A673 (cell line): ENCODE data around the gene IQCH. TPM values are rescaled to one million over a fixed set of nuclear protein-coding genes. Genes with fewer than 3 reads are reported as not detected.

Experiments
- BruUV-seq: library from RNA; stranded (reverse); fragments of 400-500 nt; replicated peaks from 2 replicates; lab custom pipeline; 2021; lab: Mats Ljungman, UMichigan
- CTCF ChIA-PET: fragments of 300-600 bp; sonication (Branson Sonifier 250); formaldehyde crosslinking; loops from one replicate; lab custom pipeline; 2022; ENCODE audit warnings: antibody characterized with exemption; lab: Charles Lee
- POLR2A ChIA-PET: fragments of 300-600 bp; sonication (Branson Sonifier 250); formaldehyde crosslinking; loops from one replicate; lab custom pipeline; 2022; ENCODE audit warnings: antibody characterized with exemption; ENCODE audit not compliant: low non-redundant PET; lab: Charles Lee
- DNase-seq: peaks from one replicate; pipeline ENCODE4 v3.0.0-alpha.2; 2015; ENCODE audit warnings: low spot score
- H3K27ac ChIP-seq: fragments of 200-600 bp; sonication (generic); 2 replicates; pipeline ENCODE4 v1.5.1; 2016; ENCODE audit warnings: mixed run types, low read depth, mild to moderate bottlenecking, mixed read lengths, antibody characterized with exemption, low read length; ENCODE audit not compliant: poor library complexity, severe bottlenecking
- H3K27me3 ChIP-seq: fragments of 200-600 bp; sonication (generic); replicated peaks from 2 replicates; pipeline ENCODE4 v1.6.1; 2017; ENCODE audit warnings: mixed run types, low read depth, mild to moderate bottlenecking, mixed read lengths, antibody characterized with exemption, low read length; ENCODE audit not compliant: insufficient read depth, poor library complexity
- H3K36me3 ChIP-seq: fragments of 200-600 bp; sonication (generic); 2 replicates; pipeline ENCODE4 v1.6.1; 2016; ENCODE audit warnings: mixed run types, mild to moderate bottlenecking, mixed read lengths, antibody characterized with exemption, low read length; ENCODE audit not compliant: insufficient read depth, poor library complexity, severe bottlenecking
- H3K4me1 ChIP-seq: fragments of 200-600 bp; sonication (generic); 2 replicates; pipeline ENCODE4 v1.6.1; 2017; ENCODE audit warnings: mixed run types, mild to moderate bottlenecking, mixed read lengths, antibody characterized with exemption, low read length; ENCODE audit not compliant: insufficient read depth, poor library complexity, severe bottlenecking
- H3K4me3 ChIP-seq: fragments of 200-600 bp; sonication (generic); 2 replicates; pipeline ENCODE4 v1.5.1; 2016; ENCODE audit warnings: low read depth, mixed run types, mild to moderate bottlenecking, mixed read lengths, low read length; ENCODE audit not compliant: poor library complexity, severe bottlenecking
- H3K9me3 ChIP-seq: fragments of 200-600 bp; sonication (generic); 2 replicates; pipeline ENCODE4 v1.6.1; 2016; ENCODE audit warnings: mixed run types, low read depth, mild to moderate bottlenecking, mixed read lengths, antibody characterized with exemption, low read length; ENCODE audit not compliant: poor library complexity, severe bottlenecking
- CTCF ChIP-seq: fragments of 300-800, 200-600 bp; sonication (generic); conservative IDR thresholded peaks from 2 replicates; pipeline ENCODE4 v1.5.1; 2017; ENCODE audit warnings: low read depth, mild to moderate bottlenecking, antibody characterized with exemption, low read length, moderate library complexity, mixed read lengths
- EZH2 ChIP-seq: fragments of 200-600 bp; sonication (generic); IDR thresholded peaks from 2 replicates; pipeline ENCODE4 v1.6.1; 2017; ENCODE audit warnings: borderline replicate concordance, low read depth, mild to moderate bottlenecking, mixed read lengths, antibody characterized with exemption, low read length; ENCODE audit not compliant: poor library complexity, severe bottlenecking
- intact Hi-C: fragments of 100-400 bp; cut with micrococcal nuclease; formaldehyde crosslinking; loops from one replicate; pipeline ENCODE4 v1.10.0; 2022; ENCODE audit not compliant: unreplicated experiment
- total RNA-seq: library from RNA; stranded (reverse); gene quantifications from 2 replicates; pipeline ENCODE4 v1.2.3, GENCODE V29; 2021

Gene IQCH
- total RNA-seq, 1 experiment from 2014 or later: 1.7 TPM

GRCh38 chr15:67331676-67332075 is 77.1 kb downstream of the IQCH start:
- CTCF ChIA-PET: no interaction called here

GRCh38 chr15:67335026-67335425 is 80.4 kb downstream of the IQCH start:
- no peaks in the 10 kb centered on the region for H3K9me3 ChIP-seq
- ChIA-PET POLR2A (no interaction called here), CTCF (no interaction called here)
- no peaks in the 10 kb centered on the region for H3K36me3 ChIP-seq
- intact Hi-C loops: no loop called here
- TF ChIP-seq CTCF (no peak), EZH2 (no peak)
- no TSS peak for BruUV-seq
- no peaks in the 10 kb centered on the region for H3K27me3 ChIP-seq
- no peaks in the 10 kb centered on the region for H3K4me1 ChIP-seq
- H3K27ac ChIP-seq: no peak overlapping the region
- H3K4me3 ChIP-seq: no peak overlapping the region
- DNase-seq: no peak

More at GRCh38 chr15:67331676-67332075, 77.1 kb downstream of the IQCH start:
- no peaks in the 10 kb centered on the region for H3K36me3 ChIP-seq
- BruUV-seq: no TSS peak
- no peak overlapping the region for H3K27ac ChIP-seq
- H3K4me3 ChIP-seq: no peak overlapping the region
- no peaks in the 10 kb centered on the region for H3K4me1 ChIP-seq
- DNase-seq: no peak
- H3K27me3 ChIP-seq: no peaks in the 10 kb centered on the region
- peaks cover 9% of the 10 kb centered on the region for H3K9me3 ChIP-seq
- TF ChIP-seq EZH2 (no peak), CTCF (no peak)
- intact Hi-C loops: no loop called here
- POLR2A ChIA-PET: interaction anchor here (0.6 kb wide), 1 partner anchor 84 kb away, joined by 3 read pairs; no protein-coding TSS in a partner anchor

- no peak overlapping the region for H3K4me3 ChIP-seq
- TF ChIP-seq EZH2: no peak
- TF ChIP-seq CTCF: no peak
- no peaks in the 10 kb centered on the region for H3K9me3 ChIP-seq
- no TSS peak for BruUV-seq
- ChIA-PET CTCF (no interaction called here), POLR2A (interaction anchor here (0.6 kb wide), 1 partner anchor 20 kb away, joined by 3 read pairs; no protein-coding TSS in a partner anchor)
- H3K27ac ChIP-seq: no peak overlapping the region
- DNase-seq: no peak
- H3K4me1 ChIP-seq: no peaks in the 10 kb centered on the region
- intact Hi-C loops: no loop called here
- no peaks in the 10 kb centered on the region for H3K36me3 ChIP-seq
- H3K27me3 ChIP-seq: no peaks in the 10 kb centered on the region
These were observed 81.1 kb downstream of the IQCH start for GRCh38 chr15:67335534-67336222.
